CD4-positive, alpha-beta T cell treated with Interleukin-4 for 1 hour (primary cell): ENCODE measurements around the gene CDK2AP2.

Experiments
- DNase-seq, 2 donors: peaks; one replicate each; pipeline ENCODE4 v3.0.0-alpha.2; 2020 to 2022

The CDK2AP2 gene

DNA sequence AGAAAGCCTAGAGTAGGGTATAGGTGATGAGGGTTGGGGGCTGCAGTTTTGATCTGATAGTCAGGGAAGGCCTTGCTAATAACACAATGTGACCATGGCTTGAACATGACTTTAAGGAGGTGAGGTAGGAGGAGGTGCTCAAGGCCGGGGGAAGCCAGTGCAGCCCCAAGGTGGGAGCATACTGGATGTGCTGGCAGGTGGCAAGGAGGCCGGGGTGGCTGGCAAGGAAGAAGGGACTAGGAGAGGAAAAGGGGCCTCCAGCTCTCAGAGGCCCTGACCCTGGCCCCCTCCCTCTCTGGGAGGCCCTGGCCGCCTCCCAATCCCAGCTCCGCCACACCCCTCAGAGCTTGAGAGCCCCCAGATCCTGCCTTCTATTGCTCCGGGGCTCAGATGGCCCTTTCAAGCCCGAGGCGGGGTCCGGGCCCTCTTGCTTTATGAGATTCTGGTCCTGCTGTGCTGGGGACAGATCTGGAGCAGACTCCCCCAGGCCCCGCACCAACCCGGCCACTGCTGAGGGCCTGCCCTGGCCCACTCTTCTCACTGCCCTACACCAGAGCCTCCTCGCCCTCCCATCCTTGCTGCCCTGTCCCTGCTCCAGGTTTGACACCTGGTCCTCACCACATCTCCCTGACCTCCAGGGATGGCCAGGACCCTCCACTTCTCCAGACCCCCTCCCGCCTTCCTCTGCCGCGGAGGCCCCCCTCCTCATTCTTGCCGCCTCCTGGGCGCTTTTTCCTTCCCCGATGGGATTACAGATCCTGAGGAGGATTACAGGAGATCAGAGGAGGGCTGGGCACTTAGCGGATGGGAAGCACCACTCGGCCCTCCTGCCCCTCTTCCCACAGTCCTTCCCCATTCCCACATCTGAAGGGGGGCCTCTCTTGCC lies 4.6 kb downstream of the CDK2AP2 start:
- no peak for DNase-seq

DNA sequence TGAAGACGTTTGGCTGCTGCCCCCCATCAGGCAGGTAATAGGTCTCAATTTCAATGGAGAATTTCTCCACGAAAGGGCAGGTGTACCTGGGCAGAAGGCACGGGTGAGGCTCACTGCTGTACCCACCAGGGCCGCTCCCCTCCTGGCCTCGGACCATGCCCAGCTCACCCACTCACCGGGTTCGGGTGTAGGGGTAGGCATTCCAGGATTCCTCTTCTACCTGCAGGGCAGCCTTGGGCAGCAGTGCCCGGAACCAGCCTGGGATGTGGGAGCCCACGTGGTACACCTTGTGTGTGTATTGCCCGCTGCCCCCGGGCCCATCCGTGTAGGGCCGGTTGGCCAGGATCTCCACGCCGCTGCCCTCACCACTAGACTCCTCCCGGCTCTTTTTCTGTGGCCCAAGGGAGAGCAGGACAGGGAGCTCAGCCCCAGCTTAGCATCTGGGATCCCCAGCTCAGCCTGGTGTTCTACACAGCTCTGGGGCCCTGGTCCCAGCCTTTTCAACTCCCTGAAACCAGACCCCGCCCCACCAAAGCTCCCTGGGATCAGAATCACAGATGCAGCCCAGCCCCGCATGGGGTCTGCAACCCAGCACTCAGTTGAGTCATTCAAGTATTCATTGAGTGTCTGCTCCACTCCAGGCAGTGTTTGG lies 5.5 kb downstream of the CDK2AP2 start:
- DNase-seq: no peak

DNA sequence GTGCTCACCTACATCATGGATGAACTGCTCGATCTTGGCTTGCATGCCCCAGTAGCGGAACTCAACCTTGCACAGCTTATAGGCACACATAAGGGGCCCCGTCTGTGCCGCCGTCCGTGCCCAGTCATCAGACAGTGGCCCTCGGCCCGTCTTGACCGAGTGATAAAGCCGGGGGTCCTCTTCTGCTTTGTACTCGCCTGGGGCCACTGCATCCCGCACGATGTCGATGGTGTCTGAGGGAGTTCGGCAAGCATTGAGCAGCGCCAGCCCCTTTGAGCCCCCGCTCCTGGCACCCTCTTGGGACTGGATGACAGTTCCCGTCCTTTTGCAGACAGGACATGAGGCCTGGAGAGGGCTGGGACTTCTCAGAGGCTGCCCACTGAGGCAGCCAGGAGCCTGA lies 6.1 kb downstream of the CDK2AP2 start:
- DNase-seq: no peak

DNA sequence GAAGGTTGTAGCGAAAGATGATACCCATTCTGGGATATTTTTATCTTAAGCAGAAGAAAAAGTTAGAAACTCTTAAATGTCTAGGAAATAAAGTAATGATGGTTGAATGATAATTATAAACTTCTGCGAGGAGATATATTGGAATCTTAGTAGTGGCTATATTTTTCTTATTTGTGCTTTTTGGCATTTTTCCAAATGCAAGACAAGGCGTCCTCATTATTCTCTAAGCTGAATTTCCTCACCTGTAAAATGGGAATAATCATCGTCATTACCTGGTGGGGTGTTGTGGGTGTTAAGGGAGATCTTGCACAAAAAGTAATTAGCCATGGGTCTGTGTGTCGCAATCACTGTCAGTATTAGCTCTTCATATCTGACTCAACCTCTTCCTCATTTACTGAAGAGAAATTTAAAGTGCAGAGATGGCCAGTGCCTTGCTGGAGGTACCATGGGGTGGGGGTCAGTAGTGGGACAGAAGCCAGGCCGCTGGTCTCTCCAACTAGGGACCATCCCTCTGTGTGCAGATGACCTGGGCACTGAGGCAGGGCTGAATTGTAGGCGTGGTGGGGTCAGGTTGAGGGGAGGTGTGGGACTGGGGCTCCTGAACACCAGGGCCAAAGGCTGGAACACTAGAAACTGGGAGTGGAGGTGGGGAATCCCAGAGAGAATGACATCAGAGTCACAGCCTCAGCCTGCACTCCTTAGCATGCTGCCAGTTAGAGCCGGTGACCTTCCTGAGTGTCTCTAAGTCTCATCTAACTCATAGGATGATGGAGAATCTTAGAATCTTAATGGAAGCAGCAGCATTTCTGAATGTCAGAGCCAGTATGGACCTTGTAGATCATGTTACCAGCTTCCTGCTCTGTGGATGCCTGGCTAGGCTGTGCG lies 6.9 kb downstream of the CDK2AP2 start:
- no peak for DNase-seq

DNA sequence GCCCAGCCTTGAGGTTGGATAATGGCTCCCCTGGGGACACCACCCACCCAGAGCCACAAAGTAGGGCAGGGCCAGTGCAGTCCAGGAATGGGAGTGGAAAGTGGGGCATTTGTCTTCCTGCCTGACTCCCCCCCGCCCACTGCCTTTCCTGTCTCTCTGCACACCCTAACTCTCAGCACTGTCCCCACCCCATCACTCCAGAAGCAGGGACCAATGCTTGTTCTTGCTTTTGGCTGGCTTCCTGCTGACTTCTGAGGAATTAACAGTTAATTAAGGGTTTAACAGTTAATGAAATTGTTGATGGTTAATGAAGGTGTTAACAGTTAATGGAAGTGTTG lies 7.5 kb downstream of the CDK2AP2 start:
- no peak for DNase-seq

DNA sequence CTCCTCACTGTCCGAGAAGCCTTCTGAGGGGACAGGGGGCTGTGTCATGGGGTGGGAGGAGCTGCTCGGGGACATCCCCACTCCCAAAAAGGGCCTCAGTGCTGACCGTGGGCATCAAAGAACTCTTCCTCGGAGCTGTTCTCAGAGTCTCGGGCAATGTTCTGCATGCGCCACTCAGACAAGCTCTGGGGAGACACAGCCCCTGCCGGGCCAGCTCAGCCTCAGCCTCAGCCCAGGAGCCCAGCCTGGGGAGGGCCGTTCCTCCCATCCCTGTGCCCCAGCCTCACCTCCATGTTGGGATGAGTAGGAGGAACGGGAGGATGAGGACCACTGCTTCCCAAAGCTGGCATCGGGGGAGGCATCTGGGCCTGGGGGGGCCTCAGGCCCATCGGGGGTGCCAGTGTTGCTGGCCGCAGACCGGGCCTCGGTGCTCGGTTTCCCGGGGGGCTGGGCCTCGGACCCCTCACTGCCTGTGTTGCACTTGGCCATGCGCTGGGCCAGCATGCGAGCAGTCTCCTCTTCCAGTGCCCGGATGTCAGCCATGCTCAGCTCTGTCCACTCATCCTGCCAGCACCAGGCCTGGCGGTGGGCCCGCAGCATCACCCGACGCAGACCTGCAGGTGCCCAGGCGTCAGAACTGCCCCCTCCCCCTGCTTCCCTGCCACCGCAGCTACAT lies 8.0 kb downstream of the CDK2AP2 start:
- no peak for DNase-seq

DNA sequence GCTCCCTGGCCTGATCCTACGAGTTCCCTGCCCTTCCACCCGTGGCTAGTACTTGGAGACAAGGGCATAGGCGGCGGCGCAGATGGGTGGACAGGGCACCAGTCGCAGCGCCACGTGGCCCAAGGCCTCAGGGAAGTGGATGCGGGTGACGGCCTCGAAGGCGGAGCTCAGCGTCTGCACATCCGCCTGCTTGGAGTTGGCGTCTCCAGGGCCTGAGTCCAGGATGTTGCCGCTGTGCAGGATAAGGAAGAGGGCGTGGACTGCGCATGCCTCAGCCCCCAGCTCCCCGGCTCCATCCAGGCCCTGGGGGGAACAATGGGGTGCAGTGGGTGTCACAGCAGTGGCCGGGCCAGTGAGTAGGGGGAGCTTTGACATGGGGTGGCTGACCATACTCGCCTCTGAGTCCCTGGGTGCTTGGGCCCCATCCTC lies 9.4 kb downstream of the CDK2AP2 start:
- DNase-seq: no peak

DNA sequence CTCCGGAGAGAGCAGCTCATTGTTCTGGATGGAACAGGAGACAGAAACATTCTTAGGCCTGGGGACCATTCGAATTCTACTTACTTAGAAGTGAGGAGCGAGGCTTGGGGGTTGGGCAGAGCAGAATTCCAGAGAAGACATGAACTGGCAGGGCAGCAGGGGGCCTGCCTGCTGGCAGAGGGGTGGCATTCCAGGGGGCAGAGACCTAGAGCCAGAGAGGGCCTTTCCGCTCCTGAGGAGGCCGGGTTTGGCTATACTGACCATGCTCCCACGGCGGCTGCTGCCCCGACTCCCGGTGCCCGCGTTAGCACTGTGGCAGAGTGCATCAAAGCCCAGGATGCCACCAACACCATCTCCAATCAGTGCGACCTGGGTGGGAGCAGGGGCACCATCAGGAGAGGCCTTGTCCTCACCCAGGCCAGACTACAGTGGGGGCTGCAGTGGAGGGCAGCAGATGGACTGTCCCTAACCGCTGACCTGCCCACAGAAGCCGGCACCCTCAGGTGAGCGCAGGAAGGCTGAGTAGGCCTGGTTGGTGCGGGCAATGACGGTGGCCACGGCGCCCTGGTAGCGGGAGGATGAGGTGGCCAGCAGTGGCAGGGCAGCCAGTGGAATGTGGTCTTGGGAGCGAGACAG lies 10.2 kb downstream of the CDK2AP2 start:
- DNase-seq: no peak

DNA sequence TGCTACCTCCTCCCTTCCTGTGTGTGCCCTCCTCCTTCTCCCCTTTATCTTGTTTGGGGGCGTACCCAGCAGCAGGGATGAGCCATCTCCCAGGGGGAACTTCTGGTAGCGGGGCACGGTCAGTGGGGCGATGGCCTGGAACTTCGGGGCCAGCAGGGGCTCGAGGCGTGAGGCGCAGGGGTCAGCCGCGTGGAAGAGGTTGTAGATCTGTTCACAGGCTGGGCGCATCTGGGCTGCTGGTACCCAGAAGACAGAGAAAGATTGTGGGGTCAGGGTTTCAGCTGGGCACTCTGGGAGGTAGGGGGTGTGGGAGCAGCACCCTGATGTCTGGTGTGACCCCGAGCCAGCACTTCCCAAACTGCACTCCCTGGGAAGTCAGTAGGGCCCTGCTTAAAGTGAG lies 11.8 kb downstream of the CDK2AP2 start:
- DNase-seq: no peak

DNA sequence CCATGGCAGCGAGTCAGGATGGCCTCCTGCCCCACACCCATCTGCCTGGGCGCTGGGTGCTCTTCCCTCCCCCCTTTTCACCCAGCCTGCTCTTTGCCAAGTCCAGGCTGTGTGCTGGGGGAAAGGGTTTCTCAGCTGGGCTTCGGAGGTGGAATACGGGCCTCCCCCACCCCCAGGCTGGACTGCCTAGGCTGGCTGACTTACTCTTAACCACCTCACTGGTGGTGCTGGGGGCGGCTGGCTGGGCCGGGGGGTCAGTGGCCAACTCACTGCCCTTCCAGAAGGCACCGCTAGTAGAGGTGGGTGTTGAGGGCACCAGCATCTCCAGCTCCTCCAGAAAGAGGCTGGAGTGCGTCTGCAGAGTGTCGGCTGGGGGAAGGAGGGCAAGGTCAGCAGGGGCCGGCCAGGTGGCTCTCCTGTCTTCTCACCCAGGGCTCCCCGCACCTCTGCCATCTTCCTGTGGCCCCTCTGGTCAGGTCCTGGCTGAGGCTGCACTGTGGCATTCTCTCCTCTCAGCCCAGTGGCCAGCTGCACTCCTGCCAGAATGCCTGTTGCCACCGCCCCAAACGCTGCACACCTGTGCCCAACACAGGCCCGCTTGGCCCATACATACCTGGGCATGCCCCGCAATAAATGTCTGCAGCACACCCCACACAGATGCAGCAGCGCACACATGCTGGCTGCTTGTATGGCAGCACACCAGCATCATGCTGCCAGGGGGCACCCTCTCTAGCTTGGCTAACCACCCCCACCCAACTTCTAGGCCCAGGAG lies 12.5 kb downstream of the CDK2AP2 start:
- no peak for DNase-seq

DNA sequence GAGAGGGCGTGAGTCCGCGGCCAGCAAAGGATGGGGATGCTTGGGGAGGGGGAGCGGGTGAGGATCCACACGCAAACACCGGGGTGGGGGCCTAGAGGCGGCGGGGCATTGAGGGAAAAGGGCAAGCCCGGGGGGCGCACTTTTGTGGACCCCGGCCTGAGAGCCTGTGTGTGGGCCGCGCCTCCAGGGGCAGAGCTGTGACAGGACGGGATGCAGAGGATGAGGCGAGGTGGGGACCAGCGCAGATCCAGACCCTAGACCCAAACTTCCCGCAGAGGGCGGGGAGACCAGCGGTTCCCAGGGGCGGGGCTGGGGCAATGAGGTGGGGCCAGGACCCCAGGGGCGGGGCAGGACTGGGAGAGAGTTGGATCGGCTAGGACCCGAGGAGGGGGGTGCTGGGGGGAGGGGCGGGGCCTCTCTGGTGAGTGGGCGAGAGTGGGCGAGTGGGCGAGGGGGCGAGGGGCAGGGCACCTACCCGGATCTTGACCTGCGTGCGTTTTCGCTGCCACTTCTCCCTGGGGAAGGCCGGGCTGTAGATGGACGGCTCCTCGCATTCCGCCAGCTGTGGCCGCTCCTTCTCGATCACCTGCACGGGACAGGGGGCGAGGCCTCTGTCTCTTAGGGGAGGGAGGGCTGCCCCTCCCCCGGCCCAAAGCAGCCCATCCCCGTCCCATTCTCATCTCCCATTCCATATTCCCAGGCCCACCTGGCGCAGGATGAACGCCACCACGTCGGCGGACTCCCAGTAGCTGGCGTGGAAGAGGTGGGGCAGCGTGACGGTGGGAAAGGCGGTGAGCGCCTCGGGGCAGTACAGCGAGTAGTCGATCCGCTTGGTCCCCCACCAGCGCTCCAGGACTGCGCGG lies 13.4 kb downstream of the CDK2AP2 start:
- DNase-seq: no peak

DNA sequence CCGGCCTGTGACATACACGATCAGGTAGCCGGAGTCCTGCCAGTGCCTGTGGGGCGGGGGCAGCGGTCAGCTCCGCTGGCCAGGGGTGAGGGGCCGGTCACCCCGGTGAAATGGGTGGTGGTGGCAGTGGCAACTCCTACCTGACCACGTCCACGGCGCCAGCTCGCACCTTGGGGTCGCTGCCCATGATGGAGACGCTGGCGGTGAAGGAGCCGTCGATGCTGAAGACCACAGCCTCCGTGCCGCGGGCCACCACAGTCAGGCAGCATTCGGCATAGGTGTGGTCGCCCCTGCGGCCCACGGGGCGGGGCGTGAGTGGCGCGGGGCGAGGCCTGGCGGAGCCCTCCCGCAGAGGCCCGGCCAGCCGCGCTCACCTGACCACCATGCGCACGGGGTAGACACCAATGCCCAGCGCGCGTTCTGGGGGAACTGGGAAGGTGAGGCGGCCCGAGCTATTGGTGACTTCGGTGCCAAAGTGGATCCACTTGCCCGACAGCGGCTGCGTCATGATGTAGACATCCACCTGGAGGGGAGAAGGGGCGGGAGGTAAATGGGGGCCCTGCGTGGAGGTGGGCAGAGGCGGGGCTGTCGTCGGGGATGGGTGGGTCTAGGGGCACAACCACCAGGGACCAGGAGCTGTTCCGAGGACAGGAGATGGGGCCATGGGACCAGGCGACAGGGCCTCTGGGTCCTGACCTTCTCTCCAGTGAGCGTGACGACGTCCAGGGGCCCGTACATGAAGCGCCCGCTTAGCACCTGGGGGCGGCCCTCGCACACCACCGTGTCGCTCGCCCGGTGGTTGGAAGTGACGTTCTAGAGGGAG lies 14.2 kb downstream of the CDK2AP2 start:
- no peak for DNase-seq

DNA sequence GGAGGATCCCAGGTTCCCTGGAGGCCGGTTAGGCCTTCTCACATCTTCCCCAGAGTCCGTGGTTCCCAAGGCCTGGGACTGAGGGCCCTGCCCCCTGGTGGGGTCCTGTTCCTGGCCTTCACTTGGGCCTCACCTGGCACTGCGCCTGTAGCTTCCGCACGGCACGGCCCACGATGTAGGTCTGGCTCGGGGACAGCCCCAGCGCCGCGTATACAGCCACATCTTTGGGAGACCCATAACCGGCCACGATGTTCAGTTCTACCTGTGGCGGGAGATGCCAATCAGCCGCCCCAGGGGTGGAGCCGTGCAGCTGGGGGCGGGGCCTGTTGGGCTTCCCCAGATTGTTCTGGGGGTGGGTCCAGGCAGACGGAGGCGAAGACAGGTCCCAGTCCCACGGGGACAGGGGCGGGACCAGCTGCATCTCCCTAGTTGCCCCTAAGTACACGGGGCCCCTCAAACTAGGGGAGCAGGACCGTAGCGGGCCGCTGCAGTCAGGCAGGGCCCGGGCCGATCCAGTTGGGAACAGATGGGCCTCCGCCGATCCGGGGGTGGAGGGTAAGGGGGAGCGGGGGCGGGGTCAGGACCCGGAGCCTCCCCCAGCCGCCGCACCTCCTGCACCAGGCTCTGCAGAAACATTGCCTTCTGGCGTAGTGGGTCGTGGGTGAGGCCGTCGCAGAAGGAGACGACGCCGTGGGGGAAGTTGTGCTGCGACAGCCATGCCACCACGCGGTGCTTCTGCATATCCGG lies 15.0 kb downstream of the CDK2AP2 start:
- DNase-seq: peak in 1 of 2 donors; percentile 28

DNA sequence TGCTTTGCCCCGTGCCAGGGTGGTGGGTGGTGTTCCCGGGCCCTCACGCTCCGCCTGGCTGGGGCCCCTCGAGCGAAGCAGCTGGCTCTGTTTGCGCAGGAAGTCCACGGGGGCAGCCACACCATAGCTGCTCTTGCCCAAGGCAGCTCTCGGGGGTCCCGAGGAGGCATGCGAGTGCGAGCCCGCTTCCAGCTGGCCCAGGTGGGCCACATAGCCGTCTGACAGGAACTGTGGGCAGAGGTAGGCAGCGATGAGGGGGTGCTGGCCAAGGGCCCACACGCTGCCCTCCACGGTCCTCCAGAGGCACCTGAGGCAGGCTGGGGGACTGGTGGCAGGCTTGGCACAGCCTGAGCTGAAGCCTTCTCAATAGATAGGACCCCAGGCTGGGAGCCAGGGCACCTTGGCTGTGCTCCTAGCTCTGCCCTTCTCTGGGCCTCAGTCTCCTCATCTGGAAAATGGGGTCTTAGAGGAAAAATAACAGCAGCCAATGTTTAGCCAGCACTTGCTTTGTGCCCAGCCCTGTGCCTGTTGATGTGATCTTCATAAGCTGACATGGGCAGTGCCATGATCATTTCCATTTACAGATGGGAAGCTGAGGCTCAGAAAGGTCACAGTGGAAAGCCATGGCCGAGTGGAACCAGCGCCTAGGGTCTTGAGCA lies 15.8 kb downstream of the CDK2AP2 start:
- DNase-seq: no peak

DNA sequence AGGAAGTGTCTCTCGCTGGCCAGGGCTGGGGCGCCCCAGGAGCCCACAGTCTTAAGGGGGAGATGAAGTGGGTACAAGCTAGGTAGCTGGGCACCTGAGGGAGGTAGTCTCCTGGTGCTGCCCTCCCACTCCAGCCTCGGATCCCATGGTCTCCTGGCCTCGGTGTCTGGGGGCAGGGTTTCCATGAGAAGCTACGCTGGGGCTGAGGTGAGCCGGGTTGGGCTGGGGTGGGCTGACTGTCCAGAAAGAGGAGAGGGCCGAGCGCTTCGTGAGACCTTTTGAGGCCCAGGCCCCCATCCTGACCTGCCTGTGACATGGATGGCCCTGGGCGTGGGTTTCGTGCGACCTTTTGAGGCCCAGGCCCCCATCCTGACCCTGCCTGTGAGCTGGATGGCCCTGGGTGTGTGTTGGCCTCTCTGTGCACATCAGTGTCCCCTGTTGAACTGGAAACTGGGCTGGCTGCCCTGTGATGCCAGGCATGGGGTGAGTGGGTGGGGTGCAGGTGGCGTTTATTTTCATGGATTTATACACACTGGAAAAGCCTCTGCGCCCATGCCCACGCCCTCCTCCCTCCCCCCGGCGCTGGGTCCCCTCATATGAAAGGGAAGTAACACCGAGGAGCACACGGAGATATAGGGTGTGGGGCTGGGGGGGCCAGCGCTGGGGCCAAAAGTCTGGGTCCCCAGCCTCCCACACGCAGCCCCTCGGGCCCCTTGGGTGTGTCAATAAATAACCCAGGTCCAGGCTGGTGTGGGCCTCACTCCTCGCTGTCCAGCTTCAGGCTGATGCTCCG lies 16.5 kb downstream of the CDK2AP2 start:
- DNase-seq: no peak

DNA sequence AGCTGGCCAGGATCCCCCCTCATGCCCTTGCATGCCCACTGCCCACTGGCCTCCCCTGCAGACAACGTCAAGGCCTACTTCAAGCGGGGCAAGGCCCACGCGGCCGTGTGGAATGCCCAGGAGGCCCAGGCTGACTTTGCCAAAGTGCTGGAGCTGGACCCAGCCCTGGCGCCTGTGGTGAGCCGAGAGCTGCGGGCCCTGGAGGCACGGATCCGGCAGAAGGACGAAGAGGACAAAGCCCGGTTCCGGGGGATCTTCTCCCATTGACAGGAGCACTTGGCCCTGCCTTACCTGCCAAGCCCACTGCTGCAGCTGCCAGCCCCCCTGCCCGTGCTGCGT lies 17.3 kb downstream of the CDK2AP2 start:
- no peak for DNase-seq

DNA sequence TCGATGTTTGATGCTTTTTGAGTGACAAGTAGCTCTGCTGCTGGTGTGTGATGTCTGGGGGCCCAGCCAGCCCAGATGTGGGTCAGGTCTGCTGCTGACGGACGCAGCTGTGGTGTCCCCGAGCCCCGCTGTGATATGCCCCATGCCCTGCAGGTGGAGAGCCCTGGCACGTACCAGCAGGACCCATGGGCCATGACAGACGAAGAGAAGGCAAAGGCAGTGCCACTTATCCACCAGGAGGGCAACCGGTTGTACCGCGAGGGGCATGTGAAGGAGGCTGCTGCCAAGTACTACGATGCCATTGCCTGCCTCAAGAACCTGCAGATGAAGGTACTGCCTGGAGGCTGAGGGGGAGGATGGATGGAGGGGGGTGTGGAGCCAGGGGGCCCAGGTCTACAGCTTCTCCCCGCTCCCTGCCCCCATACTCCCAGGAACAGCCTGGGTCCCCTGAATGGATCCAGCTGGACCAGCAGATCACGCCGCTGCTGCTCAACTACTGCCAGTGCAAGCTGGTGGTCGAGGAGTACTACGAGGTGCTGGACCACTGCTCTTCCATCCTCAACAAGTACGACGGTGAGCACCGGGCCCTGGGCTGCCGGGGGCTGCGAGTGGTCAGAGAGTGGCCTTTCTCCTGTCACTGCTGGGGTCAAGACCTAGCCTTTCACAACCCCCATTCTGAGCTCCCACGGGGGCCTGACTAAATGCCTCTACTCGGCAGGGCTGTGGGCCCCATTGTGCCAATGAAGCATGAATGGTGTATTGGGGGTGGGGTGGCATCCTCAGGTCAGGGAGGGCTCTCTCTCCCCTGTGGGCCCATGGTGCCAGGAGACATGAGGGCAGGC lies 17.9 kb downstream of the CDK2AP2 start:
- no peak for DNase-seq
